K562 (cell line): ENCODE measurements around the gene NYAP1. TPM values are rescaled to one million over a fixed set of nuclear protein-coding genes. Genes with fewer than 3 reads are reported as not detected.

ENCODE experiments used
- BCOR ChIP-seq: fragments of 450-650 bp; IDR thresholded peaks from 2 replicates; pipeline ENCODE4 v1.6.1; 2016
- CCAR2 ChIP-seq: fragments of 200-400 bp; formaldehyde crosslinking; IDR thresholded peaks from 2 replicates; pipeline ENCODE4 v1.6.1; 2017; ENCODE audit warnings: mild to moderate bottlenecking, low read depth, low read length
- CREB3L1 ChIP-seq: fragments of 450-650 bp; IDR thresholded peaks from 2 replicates; pipeline ENCODE4 v1.6.1; 2014; ENCODE audit warnings: low read depth, mild to moderate bottlenecking, moderate library complexity, borderline replicate concordance
- CSDE1 ChIP-seq, 2 experiments: fragments of 450-650 bp; IDR thresholded peaks; 2 replicates each; pipeline ENCODE4 v1.6.1; 2016; ENCODE audit warnings: mild to moderate bottlenecking in 1 of 2
- ETS1 ChIP-seq: conservative IDR thresholded peaks from 2 replicates; pipeline ENCODE4 v1.6.1; 2011; ENCODE audit warnings: low read depth, mild to moderate bottlenecking, low read length; ENCODE audit not compliant: control insufficient read depth
- ETS2 ChIP-seq: IDR thresholded peaks from 2 replicates; pipeline ENCODE4 v1.6.1; 2016; ENCODE audit warnings: borderline replicate concordance, missing genetic modification characterization, mild to moderate bottlenecking, moderate library complexity, missing compliant biosample characterization; ENCODE audit not compliant: poor library complexity, severe bottlenecking
- FOS ChIP-seq: IDR thresholded peaks from 3 replicates; pipeline ENCODE4 v1.6.1; 2011; ENCODE audit not compliant: insufficient read length; ENCODE audit errors: extremely low read depth
- GTF2A2 ChIP-seq: IDR thresholded peaks from 2 replicates; pipeline ENCODE4 v1.6.1; 2016; ENCODE audit warnings: mild to moderate bottlenecking, missing genetic modification characterization, missing compliant biosample characterization
- ID3 ChIP-seq, 2 experiments: fragments of 250-450 bp in 1 of 2; fragments of 450-650 bp in 1 of 2; sonication (Bioruptor Pico) in 1 of 2; IDR thresholded peaks; 2 replicates each; pipeline versions ENCODE4 v1.6.1 to v1.8.0; 2016 to 2021; ENCODE audit warnings: mild to moderate bottlenecking in 2 of 2, moderate library complexity in 2 of 2, missing compliant biosample characterization in 1 of 2, missing genetic modification characterization in 1 of 2
- LARP7 ChIP-seq: fragments of 450-650 bp; IDR thresholded peaks from 2 replicates; pipeline ENCODE4 v1.6.1; 2016
- LEF1 ChIP-seq: fragments of 450-650 bp; IDR thresholded peaks from 2 replicates; pipeline ENCODE4 v1.6.1; 2016; ENCODE audit warnings: mild to moderate bottlenecking
- MED1 ChIP-seq: sonication (generic); formaldehyde crosslinking; IDR thresholded peaks from 2 replicates; pipeline ENCODE4 v1.8.1; 2023; ENCODE audit warnings: missing genetic modification reagents, borderline replicate concordance
- PHB ChIP-seq: fragments of 250-450 bp; sonication (Bioruptor Pico); IDR thresholded peaks from 2 replicates; pipeline ENCODE4 v1.5.0; 2021
- RCOR1 ChIP-seq, 2 experiments: IDR thresholded peaks; 2 replicates each; pipeline ENCODE4 v1.6.1; 2012; ENCODE audit warnings: low read depth in 2 of 2, low read length in 2 of 2, borderline replicate concordance in 1 of 2, improper control_type of control experiment in 1 of 2
- RFX5 ChIP-seq: IDR thresholded peaks from 2 replicates; pipeline ENCODE4 v1.6.1; 2011; ENCODE audit warnings: low read depth, mild to moderate bottlenecking, improper control_type of control experiment, low read length
- ZNF232 ChIP-seq: sonication (generic); formaldehyde crosslinking; IDR thresholded peaks from 2 replicates; pipeline ENCODE4 v1.8.0; 2022; ENCODE audit warnings: mild to moderate bottlenecking, missing genetic modification reagents
- ZNF507 ChIP-seq: conservative IDR thresholded peaks from 2 replicates; pipeline ENCODE4 v1.6.1; 2017; ENCODE audit warnings: missing genetic modification characterization, missing compliant biosample characterization
- ZNF75A ChIP-seq: fragments of 450-650 bp; formaldehyde crosslinking; IDR thresholded peaks from 2 replicates; pipeline ENCODE4 v1.4.0; 2020; ENCODE audit warnings: mild to moderate bottlenecking
- polyA plus RNA-seq, 8 experiments: library from polyadenylated mRNA; depleted of rRNA in 4 of 8; stranded (reverse) in 5 of 8; unstranded in 3 of 8; fragments of >200 nt; fragmentation: Nextera tagmentation in 2 of 8; fragmentation: Illumina TruSeq in 1 of 8; extraction: Ambion mirVana in 2 of 8; extraction: Trizol in 1 of 8; gene quantifications; 2 replicates each; pipeline versions ENCODE4 v1.2.1 to v1.2.3, GENCODE V29; 2011 to 2014; ENCODE audit warnings: inconsistent platforms in 1 of 8, missing spikeins in 1 of 8
- total RNA-seq, 7 experiments: library from RNA; depleted of rRNA in 6 of 7; stranded (reverse); fragments of >200 nt in 6 of 7; fragmentation: Illumina TruSeq in 2 of 7; extraction: Trizol in 2 of 7; gene quantifications; 2 replicates each; pipeline versions ENCODE4 v1.2.1 to v1.2.3, GENCODE V29; 2011 to 2021; ENCODE audit warnings: low replicate concordance in 1 of 7
- TF ChIP-seq, protein P1 (sequence below): IDR thresholded peaks from 2 replicates; pipeline ENCODE4 v1.6.1; 2012; ENCODE audit warnings: low read depth, low read length, improper control_type of control experiment, borderline replicate concordance
- TF ChIP-seq, protein P2 (sequence below): fragments of 250-450 bp; sonication (Bioruptor Pico); IDR thresholded peaks from 2 replicates; pipeline ENCODE4 v1.5.1; 2021; ENCODE audit warnings: mild to moderate bottlenecking
- TF ChIP-seq, protein P3 (sequence below): sonication (generic); formaldehyde crosslinking; IDR thresholded peaks from 2 replicates; pipeline ENCODE4 v1.8.0; 2022; ENCODE audit warnings: missing genetic modification reagents, mild to moderate bottlenecking, moderate library complexity, borderline replicate concordance

NYAP1 gene
- total and polyA plus RNA-seq, 9 of the 15 experiments (the other 6 are each of a cell fraction or from before 2014, with no cell fraction given), result 0.11 to 0.88 (median 0.22) TPM; not detected in 2

GRCh38 chr7:100483090-100483721 lies 521 bp upstream of the NYAP1 start (continued):
- TF ChIP-seq ETS2 (tag) (peak; percentile 21), ID3 (CRISPR knock-in tag; IDR thresholded peaks at IDR 0.05) (no peak), ID3 (tag; IDR thresholded peaks at IDR 0.05) (peak; percentile 76), MED1 (CRISPR knock-in tag) (no peak), ZNF232 (CRISPR knock-in tag) (no peak), ETS1 (peak; percentile 56; the same call in 1 of the 2 replicates), PHB (CRISPR knock-in tag) (no peak), RFX5 (no peak), RCOR1 (IDR thresholded peaks at IDR 0.05; ENCODE audit: borderline replicate concordance in 1 of 2, low read depth in 2 of 2, low read length in 2 of 2) (peak in 1 of 2 experiments; percentile 75; a peak in 2 of 4 replicates), LEF1 (no peak), ZNF75A (CRISPR knock-in tag) (no peak), ZNF507 (tag) (no peak), GTF2A2 (tag) (no peak), FOS (no peak), BCOR (no peak), CSDE1 (IDR thresholded peaks at IDR 0.05) (no peak), LARP7 (no peak), CCAR2 (no peak), CREB3L1 (peak; percentile 50; the same call in 1 of the 2 replicates)
- TF ChIP-seq, protein P1, sequence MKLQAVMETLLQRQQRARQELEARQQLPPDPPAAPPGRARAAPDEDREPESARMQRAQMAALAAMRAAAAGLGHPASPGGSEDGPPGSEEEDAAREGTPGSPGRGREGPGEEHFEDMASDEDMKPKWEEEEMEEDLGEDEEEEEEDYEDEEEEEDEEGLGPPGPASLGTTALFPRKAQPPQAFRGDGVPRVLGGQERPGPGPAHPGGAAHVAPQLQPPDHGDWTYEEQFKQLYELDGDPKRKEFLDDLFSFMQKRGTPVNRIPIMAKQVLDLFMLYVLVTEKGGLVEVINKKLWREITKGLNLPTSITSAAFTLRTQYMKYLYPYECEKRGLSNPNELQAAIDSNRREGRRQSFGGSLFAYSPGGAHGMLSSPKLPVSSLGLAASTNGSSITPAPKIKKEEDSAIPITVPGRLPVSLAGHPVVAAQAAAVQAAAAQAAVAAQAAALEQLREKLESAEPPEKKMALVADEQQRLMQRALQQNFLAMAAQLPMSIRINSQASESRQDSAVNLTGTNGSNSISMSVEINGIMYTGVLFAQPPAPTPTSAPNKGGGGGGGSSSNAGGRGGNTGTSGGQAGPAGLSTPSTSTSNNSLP, result no peak
- TF ChIP-seq, protein P2, sequence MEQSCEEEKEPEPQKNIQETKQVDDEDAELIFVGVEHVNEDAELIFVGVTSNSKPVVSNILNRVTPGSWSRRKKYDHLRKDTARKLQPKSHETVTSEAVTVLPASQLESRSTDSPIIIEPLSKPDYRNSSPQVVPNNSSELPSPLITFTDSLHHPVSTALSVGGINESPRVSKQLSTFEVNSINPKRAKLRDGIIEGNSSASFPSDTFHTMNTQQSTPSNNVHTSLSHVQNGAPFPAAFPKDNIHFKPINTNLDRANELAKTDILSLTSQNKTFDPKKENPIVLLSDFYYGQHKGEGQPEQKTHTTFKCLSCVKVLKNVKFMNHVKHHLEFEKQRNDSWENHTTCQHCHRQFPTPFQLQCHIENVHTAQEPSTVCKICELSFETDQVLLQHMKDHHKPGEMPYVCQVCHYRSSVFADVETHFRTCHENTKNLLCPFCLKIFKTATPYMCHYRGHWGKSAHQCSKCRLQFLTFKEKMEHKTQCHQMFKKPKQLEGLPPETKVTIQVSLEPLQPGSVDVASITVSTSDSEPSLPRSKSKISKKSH (CRISPR knock-in tag), result no peak
- TF ChIP-seq, protein P3, sequence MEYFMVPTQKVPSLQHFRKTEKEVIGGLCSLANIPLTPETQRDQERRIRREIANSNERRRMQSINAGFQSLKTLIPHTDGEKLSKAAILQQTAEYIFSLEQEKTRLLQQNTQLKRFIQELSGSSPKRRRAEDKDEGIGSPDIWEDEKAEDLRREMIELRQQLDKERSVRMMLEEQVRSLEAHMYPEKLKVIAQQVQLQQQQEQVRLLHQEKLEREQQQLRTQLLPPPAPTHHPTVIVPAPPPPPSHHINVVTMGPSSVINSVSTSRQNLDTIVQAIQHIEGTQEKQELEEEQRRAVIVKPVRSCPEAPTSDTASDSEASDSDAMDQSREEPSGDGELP (CRISPR knock-in tag), result peak; percentile 61; the same call in 1 of the 2 replicates
